Heart left ventricle (tissue), 16 donors: ENCODE measurements around the gene SFT2D1. TPM values are rescaled to one million over a fixed set of nuclear protein-coding genes. Genes with fewer than 3 reads are reported as not detected.
A peak's percentile ranks its signal among the peaks of the same experiment; 100 is the strongest.

Experiments used
- ATAC-seq, 4 donors: fragments of 200-7000 bp; cut with Tn5 transposase; one replicate each; pipeline ENCODE4 v1.9.1; 2020 to 2022; ENCODE audit warnings: moderate library complexity in 4 of 4, mild to moderate bottlenecking in 3 of 4, moderate number of reproducible peaks in 1 of 4
- DNase-seq, 5 donors: peaks; one replicate each; pipeline ENCODE4 v3.0.0-alpha.2; 2020
- H3K27ac ChIP-seq, 12 donors: fragments of 200-600 bp; sonication (generic) in 4 of 12; one replicate each; pipeline versions ENCODE4 v1.5.0 to v1.8.0; 2016 to 2022; ENCODE audit warnings: mild to moderate bottlenecking in 2 of 12
- H3K27me3 ChIP-seq, 9 donors: fragments of 200-600 bp; sonication (generic) in 2 of 9; one replicate each; pipeline versions ENCODE4 v1.5.1 to v1.8.0; 2016 to 2022; ENCODE audit warnings: mild to moderate bottlenecking in 3 of 9
- H3K36me3 ChIP-seq, 9 donors: fragments of 200-600 bp; sonication (generic) in 2 of 9; one replicate each; pipeline versions ENCODE4 v1.5.0 to v1.8.0; 2018 to 2022; ENCODE audit warnings: mild to moderate bottlenecking in 2 of 9
- H3K4me1 ChIP-seq, 12 donors: fragments of 200-600 bp; sonication (generic) in 4 of 12; one replicate each; pipeline versions ENCODE4 v1.5.0 to v1.8.0; 2016 to 2022; ENCODE audit warnings: mild to moderate bottlenecking in 3 of 12
- H3K4me3 ChIP-seq, 12 donors: fragments of 200-600 bp; sonication (generic) in 4 of 12; one replicate each; pipeline versions ENCODE4 v1.5.0 to v1.8.0; 2017 to 2022; ENCODE audit warnings: mild to moderate bottlenecking in 9 of 12, moderate library complexity in 4 of 12
- H3K9me3 ChIP-seq, 12 donors: fragments of 200-600 bp; sonication (generic) in 4 of 12; one replicate each; pipeline versions ENCODE4 v1.5.0 to v1.8.0; 2016 to 2022; ENCODE audit warnings: mild to moderate bottlenecking in 1 of 12
- POLR2A ChIP-seq, 2 donors: fragments of 450-650 bp; IDR thresholded peaks; one replicate each; pipeline ENCODE4 v1.6.1; 2017; ENCODE audit warnings: antibody characterized with exemption in 2 of 2, mild to moderate bottlenecking in 2 of 2, moderate library complexity in 2 of 2
- WGBS, 4 donors: extraction: QIAGEN DNeasy Blood & Tissue Kit in 2 of 4; methylation state at CpG; one replicate each; pipeline versions ENCODE4 v1.1.5 to v1.1.7; 2013 to 2018; 5-methylcytosine and 5-hydroxymethylcytosine counted together
- intact Hi-C, 10 donors: fragments of 100-400 bp; cut with DNase I; formaldehyde crosslinking; loops; one replicate each; pipeline versions ENCODE4 v1.11.1 to v1.14.2; 2022
- polyA plus RNA-seq, 2 donors: library from polyadenylated mRNA; stranded (reverse); fragments of 200-250 nt; gene quantifications; one replicate each; pipeline ENCODE4 v1.2.3, GENCODE V29; 2013
- total RNA-seq, 9 donors: library from RNA; depleted of rRNA in 2 of 9; stranded (reverse); fragments of >200 nt in 2 of 9; fragmentation: NEBNext Ultra II Directional in 3 of 9; extraction: Animal tissue kit (Norgen Biotek cat#: 25700) in 3 of 9; gene quantifications; one replicate each; pipeline versions ENCODE4 v1.1.0 to v1.2.4, GENCODE V29; 2016 to 2023
- TF ChIP-seq, protein P1 (sequence below), 12 donors: fragments of 200-600 bp; sonication (generic) in 4 of 12; IDR thresholded peaks; one replicate each; pipeline versions ENCODE4 v1.5.0 to v1.8.0; 2018 to 2022; ENCODE audit warnings: antibody characterized with exemption in 12 of 12, mild to moderate bottlenecking in 5 of 12
- donor health status: ischemic (EF 13 %, LVEDD 7.1; RV severe dilation, severe dysfunction).
- donor health status: healthy with polysubstance abuse.
- donor health status: DM: no; HTN: yes; CAD: no.
- donor health status: DM: no; HTN: no; CAD: no.
- donor health status: ischemic (EF 25% LVEDD 6.9; RV normal size, moderate dysfunction).
- donor health status: ischemic (EF 25% LVEDD 5.7; RV mildly dilated, moderate dysfunction).
- donor health status: healthy.
- donor health status: DM: yes; HTN: yes; CAD: no.
- donor health status: ischemic (EF 35%, LVEDD 5.7; RV mildly dilated, moderate dysfunction).
- donor health status: nonischemic (EF 11% LVEDD 7.7; RV severe dilation, severe dysfunction).
- donor health status: DM: yes; HTN: yes; CAD: no.
- donor health status: PGD.
- donor health status: ischemic (EF 29% LVEDD 5.4; RV normal size, mild dysfunction).
- donor health status: nonischemic (EF 23%, LVEDD 6.1; RV moderate dilation, normal function).

The SFT2D1 gene
- total and polyA plus RNA-seq, 11 donors: 16.8 to 41.5 (median 22.2) TPM

- Histone ChIP-seq H3K36me3 (no peaks in the 10 kb centered on the region), H3K27me3 (peaks cover 20 to 60% (median 37%) of the 10 kb centered on the region in 9 donors), H3K27ac (no peak overlapping the region), H3K9me3 (no peaks in the 10 kb centered on the region), H3K4me1 (peaks cover 0 to 22% (median 6%) of the 10 kb centered on the region in 12 donors), H3K4me3 (peak overlapping the region in 9 of 12 donors; percentile 37 to 63 (median 48))
- no peak for DNase-seq
- ATAC-seq: no peak
- 50 to 69% (median 59%) methylated on average over 11 of the region's 11 CpGs for WGBS, 4 donors
- TF ChIP-seq, protein P1, sequence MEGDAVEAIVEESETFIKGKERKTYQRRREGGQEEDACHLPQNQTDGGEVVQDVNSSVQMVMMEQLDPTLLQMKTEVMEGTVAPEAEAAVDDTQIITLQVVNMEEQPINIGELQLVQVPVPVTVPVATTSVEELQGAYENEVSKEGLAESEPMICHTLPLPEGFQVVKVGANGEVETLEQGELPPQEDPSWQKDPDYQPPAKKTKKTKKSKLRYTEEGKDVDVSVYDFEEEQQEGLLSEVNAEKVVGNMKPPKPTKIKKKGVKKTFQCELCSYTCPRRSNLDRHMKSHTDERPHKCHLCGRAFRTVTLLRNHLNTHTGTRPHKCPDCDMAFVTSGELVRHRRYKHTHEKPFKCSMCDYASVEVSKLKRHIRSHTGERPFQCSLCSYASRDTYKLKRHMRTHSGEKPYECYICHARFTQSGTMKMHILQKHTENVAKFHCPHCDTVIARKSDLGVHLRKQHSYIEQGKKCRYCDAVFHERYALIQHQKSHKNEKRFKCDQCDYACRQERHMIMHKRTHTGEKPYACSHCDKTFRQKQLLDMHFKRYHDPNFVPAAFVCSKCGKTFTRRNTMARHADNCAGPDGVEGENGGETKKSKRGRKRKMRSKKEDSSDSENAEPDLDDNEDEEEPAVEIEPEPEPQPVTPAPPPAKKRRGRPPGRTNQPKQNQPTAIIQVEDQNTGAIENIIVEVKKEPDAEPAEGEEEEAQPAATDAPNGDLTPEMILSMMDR (IDR thresholded peaks at IDR 0.05): no peak
- no peak for TF ChIP-seq POLR2A (IDR thresholded peaks at IDR 0.05)
- intact Hi-C loops: no loop called here
Measured at GRCh38 chr6:166308769-166309589, 33.4 kb downstream of the SFT2D1 start.

DNA sequence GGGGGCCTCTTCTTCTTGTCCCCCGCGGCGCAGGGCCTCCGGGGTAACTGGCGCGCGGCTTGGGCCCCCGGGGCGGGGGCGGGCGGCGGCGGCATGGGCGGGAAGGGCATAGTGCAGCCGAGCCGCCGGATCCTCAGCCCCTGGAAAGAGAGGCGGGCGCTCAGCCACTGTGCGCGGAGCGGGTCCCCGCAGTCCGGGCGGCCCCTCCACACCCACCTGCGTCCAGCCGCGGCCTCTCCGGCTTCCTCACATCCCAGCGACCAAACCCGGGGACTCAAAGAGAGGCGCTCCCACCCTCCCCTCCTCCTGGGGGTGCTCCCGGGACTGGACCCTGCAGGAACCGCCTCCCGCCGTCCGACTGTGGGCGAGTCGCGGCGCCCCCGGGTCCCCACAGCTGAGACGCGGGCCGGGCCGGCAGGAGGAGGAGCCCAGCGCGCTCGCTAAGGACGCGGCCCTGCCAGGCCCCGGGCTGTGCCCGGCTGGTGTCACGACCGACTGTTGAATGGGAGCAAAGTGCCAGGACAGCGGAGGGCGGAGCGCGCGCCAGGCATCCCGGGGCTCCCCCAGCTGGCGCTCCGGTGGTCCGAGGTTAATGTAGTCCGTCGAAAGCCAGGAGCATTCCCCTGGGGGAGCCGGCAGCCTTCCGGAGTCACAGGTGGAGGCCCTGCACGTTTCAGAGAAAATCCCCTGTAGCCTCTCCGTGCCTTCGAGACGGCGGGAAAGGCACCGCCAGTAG is 34.1 kb downstream of the SFT2D1 start, which contains the start of gene PRR18:
TSS of gene PRR18 (minus strand) at position 360 of the 736 bp plus-strand sequence. CDS start at position 110, 250 bp downstream.
- DNase-seq: no peak
- WGBS, 4 donors: 1 to 4% (median 1%) methylated on average over 32 to 74 of the region's 74 CpGs
- Histone ChIP-seq H3K4me3 (peak within 1 kb of the TSS; percentile 37 to 63 (median 48)), H3K27me3 (peaks cover 20 to 68% (median 37%) of the 10 kb centered on the region in 9 donors), H3K9me3 (no peaks in the 10 kb centered on the region), H3K27ac (no peak within 1 kb of the TSS), H3K4me1 (peaks cover 0 to 22% (median 6%) of the 10 kb centered on the region in 12 donors), H3K36me3 (no peaks in the 10 kb centered on the region)
- peak in 3 of 4 donors; percentile 21 to 79 (median 71) for ATAC-seq
- no peak for TF ChIP-seq POLR2A (IDR thresholded peaks at IDR 0.05)
- TF ChIP-seq, protein P1 (IDR thresholded peaks at IDR 0.05): no peak
- intact Hi-C loops: no loop called here

DNA sequence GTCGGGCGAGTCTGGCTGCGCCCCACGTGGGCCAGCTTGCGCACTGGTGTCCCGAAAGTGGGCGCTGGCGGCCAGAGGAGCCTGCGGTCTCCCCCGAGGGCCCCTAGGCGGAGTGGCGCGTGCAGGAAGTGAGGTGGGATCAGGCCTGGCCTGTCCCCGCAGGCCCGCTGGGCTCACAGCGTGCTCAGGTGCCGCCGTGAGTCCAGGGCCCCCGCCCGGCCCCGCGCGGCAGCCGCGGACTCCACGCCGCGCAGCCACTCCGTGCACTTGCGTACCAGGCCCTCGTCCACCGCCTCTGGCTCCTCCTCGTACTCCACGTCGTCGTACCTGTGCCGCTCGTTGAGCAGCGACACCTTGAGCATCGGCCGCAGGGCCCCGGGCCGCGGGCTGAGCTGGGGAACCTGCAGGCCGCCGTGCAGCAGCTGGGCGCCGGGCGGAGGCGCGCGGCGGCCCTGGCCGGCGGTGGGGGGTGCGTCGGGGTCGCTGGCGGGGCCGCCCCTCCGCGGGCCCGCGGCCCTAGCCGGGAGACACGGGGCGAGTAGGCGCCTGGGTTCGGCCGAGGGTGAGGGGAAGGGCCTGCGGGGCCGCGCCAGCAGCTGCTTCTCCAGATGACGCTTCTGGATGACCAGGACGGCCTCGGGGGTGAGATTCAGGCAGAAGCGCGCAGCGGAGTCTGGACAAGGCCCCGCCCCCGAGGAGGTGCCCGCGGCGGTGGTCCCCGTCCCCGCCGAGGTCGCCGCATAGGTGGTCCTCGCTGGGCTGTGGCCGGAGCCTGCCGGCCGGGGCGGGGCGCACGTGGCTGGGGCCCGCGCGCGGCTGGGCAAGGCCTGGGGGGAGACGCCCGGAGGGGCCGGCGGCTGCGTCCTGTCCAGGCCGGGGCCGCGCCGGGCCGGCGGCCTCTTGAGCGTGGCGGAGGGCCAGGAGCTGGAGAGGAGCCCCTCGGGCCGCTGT is 35.0 kb downstream of the SFT2D1 start:
- Histone ChIP-seq H3K4me1 (peaks cover 0 to 22% (median 6%) of the 10 kb centered on the region in 12 donors), H3K27me3 (peaks cover 20 to 68% (median 37%) of the 10 kb centered on the region in 9 donors), H3K4me3 (peak overlapping the region; percentile 37 to 63 (median 48)), H3K27ac (no peak overlapping the region), H3K36me3 (no peaks in the 10 kb centered on the region), H3K9me3 (no peaks in the 10 kb centered on the region)
- peak in 2 of 4 donors; percentile 47 to 56 for ATAC-seq
- intact Hi-C loops: no loop called here
- 3 to 6% (median 4%) methylated on average over 22 to 115 of the region's 115 CpGs for WGBS, 4 donors
- TF ChIP-seq, protein P1 (IDR thresholded peaks at IDR 0.05): no peak
- TF ChIP-seq POLR2A (IDR thresholded peaks at IDR 0.05): no peak
- DNase-seq: no peak
